K562 (cell line): Measurements from ENCODE around the gene PYHIN1. TPM values are rescaled to one million over a fixed set of nuclear protein-coding genes. Genes with fewer than 3 reads are reported as not detected.

ENCODE experiments used
- ATAC-seq: fragments of 200-7000 bp; cut with Tn5 transposase; 3 replicates; pipeline ENCODE4 v1.9.1; 2020; ENCODE audit warnings: moderate library complexity
- BruUV-seq: library from RNA; stranded (reverse); fragments of 400-500 nt; replicated peaks from 2 replicates; lab custom pipeline; 2021; lab: Mats Ljungman, UMichigan
- CTCF ChIA-PET: fragments of 300-600 bp; formaldehyde crosslinking; extraction: SDS; loops from one replicate; lab custom pipeline; 2021; ENCODE audit warnings: low intra/inter-chr PET ratio; lab: Yijun Ruan, JAX
- POLR2A ChIA-PET: fragments of 300-600, 350-650 bp; sonication (Branson Sonifier 250); formaldehyde crosslinking; extraction: SDS; loops from one replicate; lab custom pipeline; 2021; ENCODE audit warnings: antibody characterized with exemption, inconsistent platforms; lab: Yijun Ruan, JAX
- DNase-seq, 4 experiments: peaks; one replicate each; pipeline versions ENCODE4 v3.0.0 to v3.0.0-alpha.2; 2011 to 2018; ENCODE audit warnings: low spot score in 3 of 4, mixed read lengths in 3 of 4; ENCODE audit errors: extremely low read depth in 1 of 4
- FAIRE-seq: peaks from 2 replicates; lab custom pipeline; 2011; peaks lifted over from hg19 to GRCh38; lab: Jason Lieb, UNC
- H2AFZ ChIP-seq: 2 replicates; pipeline ENCODE4 v1.6.0; 2011; ENCODE audit warnings: low read depth, low read length, control low read depth, inconsistent platforms
- H3K27ac ChIP-seq: fragments of 200-600 bp; 3 replicates; pipeline ENCODE4 v1.8.0; 2011; ENCODE audit warnings: low read depth, mild to moderate bottlenecking, control low read depth, inconsistent platforms, low read length, moderate library complexity, mixed read lengths; ENCODE audit errors: extremely low read depth
- H3K27me3 ChIP-seq, 2 experiments: fragments of 300-600 bp in 1 of 2; 2 replicates in 1 of 2; 3 replicates in 1 of 2; pipeline versions ENCODE4 v1.6.0 to v1.8.0; 2011; ENCODE audit warnings: inconsistent platforms in 2 of 2, low read length in 2 of 2, mild to moderate bottlenecking in 1 of 2, mixed read lengths in 1 of 2, moderate library complexity in 1 of 2; ENCODE audit not compliant: control insufficient read depth in 2 of 2, insufficient read depth in 2 of 2
- H3K36me3 ChIP-seq: fragments of 300-600 bp; 3 replicates; pipeline ENCODE4 v1.8.0; 2011; ENCODE audit warnings: mild to moderate bottlenecking, low read length, inconsistent platforms; ENCODE audit not compliant: control insufficient read depth, insufficient read depth
- H3K4me1 ChIP-seq, 2 experiments: fragments of 200-600 bp in 1 of 2; replicated peaks in 1 of 2; 2 replicates in 1 of 2; 3 replicates in 1 of 2; pipeline versions ENCODE4 v1.5.1 to v1.8.0; 2011; ENCODE audit warnings: inconsistent platforms in 2 of 2, low read length in 2 of 2, mild to moderate bottlenecking in 1 of 2, mixed read lengths in 1 of 2, moderate library complexity in 1 of 2; ENCODE audit not compliant: control insufficient read depth in 2 of 2, insufficient read depth in 2 of 2
- H3K4me2 ChIP-seq: 2 replicates; pipeline ENCODE4 v1.6.1; 2011; ENCODE audit warnings: low read length, control low read depth, inconsistent platforms, mixed read lengths; ENCODE audit not compliant: insufficient read depth
- H3K4me3 ChIP-seq: fragments of 200-600 bp; sonication (generic), shearing (Covaris generic); 2 replicates; pipeline ENCODE4 v1.5.1; 2016; ENCODE audit warnings: control low read depth, inconsistent platforms
- H3K79me2 ChIP-seq: fragments of 200-600 bp; 3 replicates; pipeline ENCODE4 v1.8.0; 2011; ENCODE audit warnings: low read length, inconsistent platforms; ENCODE audit not compliant: control insufficient read depth, insufficient read depth
- H3K9ac ChIP-seq, 2 experiments: 2 replicates each; pipeline versions ENCODE4 v1.6.0 to v1.6.1; 2011; ENCODE audit warnings: low read depth in 2 of 2, low read length in 2 of 2, control low read depth in 1 of 2, inconsistent platforms in 1 of 2, mild to moderate bottlenecking in 1 of 2, mixed read lengths in 1 of 2; ENCODE audit not compliant: insufficient read depth in 1 of 2
- H3K9me1 ChIP-seq: one replicate; pipeline ENCODE4 v1.6.0; 2011; ENCODE audit warnings: inconsistent platforms, mild to moderate bottlenecking, low read length, moderate library complexity; ENCODE audit not compliant: control insufficient read depth, insufficient read depth
- H3K9me3 ChIP-seq: replicated peaks from 2 replicates; pipeline ENCODE4 v1.5.1; 2011; ENCODE audit warnings: low read depth, low read length, inconsistent platforms; ENCODE audit not compliant: control insufficient read depth, insufficient read depth
- H4K20me1 ChIP-seq: replicated peaks from 2 replicates; pipeline ENCODE4 v1.6.1; 2011; ENCODE audit warnings: low read length, inconsistent platforms, mixed read lengths; ENCODE audit not compliant: control insufficient read depth, insufficient read depth
- FOXK2 ChIP-seq, 2 experiments: fragments of 450-650 bp; IDR thresholded peaks in 1 of 2; conservative IDR thresholded peaks in 1 of 2; 2 replicates each; pipeline ENCODE4 v1.6.1; 2016; ENCODE audit warnings: low read depth in 2 of 2, mild to moderate bottlenecking in 1 of 2
- TSHZ1 ChIP-seq: fragments of 250-450 bp; sonication (Bioruptor Pico); IDR thresholded peaks from 2 replicates; pipeline ENCODE4 v1.4.0; 2020; ENCODE audit warnings: mild to moderate bottlenecking, moderate library complexity
- ZNF175 ChIP-seq: fragments of 200-800 bp; sonication (Bioruptor generic); IDR thresholded peaks from 2 replicates; pipeline ENCODE4 v1.6.1; 2016; ENCODE audit warnings: low read depth, mild to moderate bottlenecking, missing genetic modification characterization, missing compliant biosample characterization
- WGBS: fragments of 100-300 bp; shearing (Covaris generic); methylation state at CpG from one replicate; pipeline ENCODE4 v1.1.6; 2016; ENCODE audit warnings: low coverage, mixed read lengths; ENCODE audit not compliant: insufficient coverage; ENCODE audit errors: missing lambda C conversion rate; 5-methylcytosine and 5-hydroxymethylcytosine counted together
- in situ Hi-C: fragments of 300-500 bp; cut with MboI; formaldehyde crosslinking; loops from 4 replicates; pipeline ENCODE4 v1.15.0; 2018; ENCODE audit warnings: inconsistent platforms, mixed read lengths
- intact Hi-C: fragments of 100-400 bp; cut with micrococcal nuclease; formaldehyde crosslinking; loops from 2 replicates; pipeline ENCODE4 v1.14.2; 2022
- polyA plus RNA-seq, 8 experiments: library from polyadenylated mRNA; depleted of rRNA in 4 of 8; stranded (reverse) in 5 of 8; unstranded in 3 of 8; fragments of >200 nt; fragmentation: Nextera tagmentation in 2 of 8; fragmentation: Illumina TruSeq in 1 of 8; extraction: Ambion mirVana in 2 of 8; extraction: Trizol in 1 of 8; gene quantifications; 2 replicates each; pipeline versions ENCODE4 v1.2.1 to v1.2.3, GENCODE V29; 2011 to 2014; ENCODE audit warnings: inconsistent platforms in 1 of 8, missing spikeins in 1 of 8
- total RNA-seq, 7 experiments: library from RNA; depleted of rRNA in 6 of 7; stranded (reverse); fragments of >200 nt in 6 of 7; fragmentation: Illumina TruSeq in 2 of 7; extraction: Trizol in 2 of 7; gene quantifications; 2 replicates each; pipeline versions ENCODE4 v1.2.1 to v1.2.3, GENCODE V29; 2011 to 2021; ENCODE audit warnings: low replicate concordance in 1 of 7

PYHIN1 gene
- total and polyA plus RNA-seq, 9 of the 15 experiments (the other 6 are each of a cell fraction or from before 2014, with no cell fraction given), result not detected

- ATAC-seq, result no peak
Observed at GRCh38 chr1:158992787-158993312, 61.5 kb downstream of the PYHIN1 start.

More at GRCh38 chr1:158992787-158993312, 61.5 kb downstream of the PYHIN1 start:
- DNase-seq (no peak), FAIRE-seq (no peak)
- 40% methylated on average over 4 of the region's 4 CpGs for WGBS
- ChIA-PET CTCF (no interaction called here), POLR2A (no interaction called here)
- Histone ChIP-seq H3K9me1 (no peaks in the 10 kb centered on the region), H3K4me2 (no peak overlapping the region), H3K27me3 (no peaks in the 10 kb centered on the region), H3K9me3 (no peaks in the 10 kb centered on the region), H3K4me1 (no peaks in the 10 kb centered on the region), H2AFZ (no peak overlapping the region), H3K4me3 (no peak overlapping the region), H3K9ac (no peak overlapping the region), H3K79me2 (no peaks in the 10 kb centered on the region), H4K20me1 (no peaks in the 10 kb centered on the region)
- in situ Hi-C loops, result loop anchor here (10.0 kb wide), 1 partner anchor 198 kb away; no protein-coding TSS in a partner anchor
- intact Hi-C loops, result loop anchor here (10.0 kb wide), 2 partner anchors 308 to 338 kb away; partner anchors contain the start of gene SPTA1
- TF ChIP-seq TSHZ1, result no peak
- TF ChIP-seq ZNF175, result no peak
- TF ChIP-seq FOXK2 (conservative IDR thresholded peaks at IDR 0.05 in 1 of 2, IDR thresholded peaks at IDR 0.05 in 1 of 2; ENCODE audit: low read depth in 2 of 2), result no peak
- TF ChIP-seq, all 486 proteins: peak for 0
- H3K27ac ChIP-seq, result no peak overlapping the region
- BruUV-seq, result no TSS peak
- H3K36me3 ChIP-seq, result no peaks in the 10 kb centered on the region
